ENCODE results near the gene KRTAP10-7. TPM values are rescaled to one million over a fixed set of nuclear protein-coding genes. Genes with fewer than 3 reads are reported as not detected.
"Not testable (repeated sequence)": the region's sequence is repeated elsewhere in the genome, so short reads cannot be mapped to it uniquely, and the experiment has no call there.

KRTAP10-7 gene
- total RNA-seq, 1 experiment from 2014 or later = not detected

DNA sequence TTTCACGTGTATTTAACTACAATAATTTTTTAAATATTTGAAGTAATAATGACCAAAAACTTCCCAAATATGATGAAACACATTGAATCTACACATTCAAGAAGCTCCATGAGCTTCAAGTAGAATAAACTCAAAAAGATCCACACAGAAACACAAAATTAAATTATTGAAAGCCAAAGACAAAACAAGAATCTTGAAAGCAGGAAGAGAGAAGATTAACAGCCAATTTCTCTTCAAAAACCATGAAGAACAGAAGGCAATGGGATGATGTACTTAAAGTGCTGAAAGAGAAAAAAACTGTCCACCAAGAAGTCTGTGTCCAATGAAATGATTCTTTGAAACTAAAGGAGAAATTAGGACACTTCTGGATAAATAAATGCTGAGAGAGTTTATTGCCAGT, 31.7 kb downstream of the KRTAP10-7 start:
- DNase-seq (ENCODE audit: low spot score) = no peak

DNA sequence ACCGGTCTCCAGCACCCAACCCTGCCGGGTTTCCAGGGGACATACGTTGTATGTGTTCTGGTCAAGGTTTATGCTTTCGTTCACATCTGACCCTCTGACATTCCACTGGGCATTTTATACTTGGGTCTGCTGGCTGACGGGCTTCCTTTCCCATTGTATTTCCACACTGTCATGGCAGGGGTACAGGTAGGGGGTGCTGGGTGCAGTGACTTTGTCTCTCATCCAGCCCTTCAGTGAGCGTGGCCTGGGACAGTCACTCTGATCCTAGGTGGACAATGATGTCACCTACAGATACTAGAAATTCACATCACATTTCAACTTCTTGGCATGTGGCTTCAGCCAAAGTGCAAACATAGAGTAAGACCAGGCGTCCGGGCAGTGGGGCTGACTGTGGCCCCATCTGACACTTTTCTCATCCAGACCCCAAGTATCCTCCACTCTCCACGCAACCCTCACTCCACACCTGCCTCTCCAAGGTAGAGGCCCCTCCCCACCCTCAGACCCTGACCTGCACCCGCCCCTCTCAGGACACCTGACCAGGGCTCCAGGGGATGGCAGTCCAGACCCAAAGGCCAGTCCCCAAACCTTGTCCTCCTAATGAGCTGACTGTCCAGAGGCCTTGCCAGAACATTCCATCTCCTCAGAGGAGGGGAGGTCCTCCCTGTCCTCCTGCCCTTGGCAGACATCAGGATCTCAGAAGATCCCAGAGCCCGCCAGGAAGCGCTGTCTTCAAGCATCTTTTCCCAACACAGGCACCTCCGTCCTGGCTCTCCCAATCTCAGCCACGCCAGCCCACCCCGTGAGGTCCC, 36.0 kb downstream of the KRTAP10-7 start:
- DNase-seq (ENCODE audit: low spot score) = no peak

- DNase-seq (ENCODE audit: low spot score) = no peak
These were observed 36.8 kb downstream of the KRTAP10-7 start, which contains the start of gene KRTAP10-10 for GRCh38 chr21:44637018-44637850. TSS of gene KRTAP10-10 (plus strand) at chr21:44637356. CDS start at chr21:44637418, 62 bp downstream.

DNA sequence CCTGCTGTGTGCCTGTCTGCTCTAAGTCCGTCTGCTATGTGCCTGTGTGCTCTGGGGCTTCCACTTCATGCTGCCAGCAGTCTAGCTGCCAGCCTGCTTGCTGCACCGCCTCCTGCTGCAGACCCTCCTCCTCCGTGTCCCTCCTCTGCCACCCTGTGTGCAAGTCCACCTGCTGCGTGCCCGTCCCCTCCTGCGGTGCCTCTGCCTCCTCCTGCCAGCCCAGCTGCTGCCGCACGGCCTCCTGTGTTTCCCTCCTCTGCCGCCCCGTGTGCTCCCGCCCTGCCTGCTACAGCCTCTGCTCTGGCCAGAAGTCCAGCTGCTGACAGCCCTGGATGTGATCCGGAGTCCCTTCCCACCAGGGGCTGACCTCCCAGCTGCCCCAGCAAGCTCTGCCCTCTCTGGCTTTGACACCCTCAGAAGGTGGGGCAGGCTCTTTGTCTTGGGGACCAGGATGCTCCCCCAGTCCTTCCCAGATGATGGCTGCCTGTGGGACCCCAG, 37.5 kb downstream of the KRTAP10-7 start:
- DNase-seq (ENCODE audit: low spot score) = not testable (repeated sequence)

- DNase-seq (ENCODE audit: low spot score) = not testable (repeated sequence)
These were observed 38.3 kb downstream of the KRTAP10-7 start for GRCh38 chr21:44638506-44639330.

GRCh38 chr21:44639331-44639655, 38.9 kb downstream of the KRTAP10-7 start:
- DNase-seq (ENCODE audit: low spot score) = no peak

DNA sequence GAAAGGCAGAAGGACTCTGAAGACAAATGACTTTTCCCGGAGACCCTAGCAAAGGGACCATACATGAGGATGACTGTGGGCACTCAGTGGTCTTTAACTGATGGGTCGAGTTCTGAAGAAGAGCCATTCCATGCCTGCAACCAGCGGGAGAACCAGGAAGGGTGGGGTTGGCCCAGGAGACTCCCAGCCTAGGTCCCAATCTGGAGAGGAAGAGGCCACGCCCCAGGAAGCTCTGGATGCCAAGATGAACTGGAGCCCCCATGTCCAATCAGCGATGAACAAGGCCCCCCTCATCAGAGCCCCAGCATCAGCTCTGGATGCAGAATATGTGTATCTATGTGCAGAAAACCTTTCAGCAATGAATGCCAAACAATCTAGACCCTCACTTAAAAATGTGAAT, 40.4 kb downstream of the KRTAP10-7 start:
- DNase-seq (ENCODE audit: low spot score) = no peak

- DNase-seq (ENCODE audit: low spot score) = no peak
These were observed 43.4 kb downstream of the KRTAP10-7 start for GRCh38 chr21:44643741-44644310.

GRCh38 chr21:44644878-44645277, 44.5 kb downstream of the KRTAP10-7 start:
- no peak for DNase-seq (ENCODE audit: low spot score)

DNA sequence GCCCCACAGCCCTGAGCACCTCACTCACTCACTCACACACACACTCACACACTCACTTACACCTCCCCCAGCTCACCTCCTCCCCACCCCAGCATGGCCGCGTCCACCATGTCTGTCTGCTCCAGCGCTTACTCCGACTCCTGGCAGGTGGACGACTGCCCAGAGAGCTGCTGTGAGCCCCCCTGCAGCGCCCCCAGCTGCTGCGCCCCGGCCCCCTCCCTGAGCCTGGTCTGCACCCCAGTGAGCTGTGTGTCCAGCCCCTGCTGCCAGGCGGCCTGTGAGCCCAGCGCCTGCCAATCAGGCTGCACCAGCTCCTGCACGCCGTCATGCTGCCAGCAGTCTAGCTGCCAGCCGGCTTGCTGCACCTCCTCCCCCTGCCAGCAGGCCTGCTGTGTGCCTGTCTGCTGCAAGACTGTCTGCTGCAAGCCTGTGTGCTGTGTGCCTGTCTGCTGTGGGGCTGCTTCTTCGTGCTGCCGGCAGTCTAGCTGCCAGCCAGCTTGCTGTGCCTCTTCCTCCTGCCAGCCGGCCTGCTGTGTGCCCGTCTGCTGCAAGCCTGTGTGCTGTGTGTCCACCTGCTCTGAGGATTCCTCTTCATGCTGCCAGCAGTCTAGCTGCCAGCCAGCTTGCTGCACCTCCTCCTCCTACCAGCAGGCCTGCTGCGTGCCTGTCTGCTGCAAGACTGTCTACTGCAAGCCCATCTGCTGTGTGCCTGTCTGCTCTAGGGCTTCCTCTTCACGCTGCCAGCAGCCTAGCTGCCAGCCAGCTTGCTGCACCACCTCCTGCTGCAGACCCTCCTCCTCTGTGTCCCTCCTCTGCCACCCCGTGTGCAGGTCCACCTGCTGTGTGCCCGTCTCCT, 46.2 kb downstream of the KRTAP10-7 start, which contains the start of gene KRTAP10-11:
TSS of gene KRTAP10-11 (plus strand) at position 49 of the 856 bp plus-strand sequence. CDS start at position 94, 45 bp downstream.
- DNase-seq (ENCODE audit: low spot score) = not testable (repeated sequence)

DNA sequence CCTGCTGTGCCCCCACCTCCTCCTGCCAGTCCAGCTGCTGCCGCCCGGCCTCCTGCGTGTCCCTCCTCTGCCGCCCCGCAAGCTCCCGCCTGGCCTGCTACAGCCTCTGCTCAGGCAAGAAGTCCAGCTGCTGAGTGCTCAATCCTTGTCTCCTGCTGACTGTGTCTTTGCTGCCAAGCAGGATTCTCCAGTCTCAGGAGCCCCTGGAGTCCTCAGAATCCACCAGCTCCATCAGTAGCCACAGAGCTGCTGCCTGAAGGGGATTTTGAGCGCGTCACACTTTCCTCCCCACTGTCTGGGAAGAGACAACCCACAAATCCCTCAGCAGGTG, 46.8 kb downstream of the KRTAP10-7 start:
- no peak for DNase-seq (ENCODE audit: low spot score)

- no peak for DNase-seq (ENCODE audit: low spot score)
These were observed 48.3 kb downstream of the KRTAP10-7 start for GRCh38 chr21:44648557-44649311.

DNA sequence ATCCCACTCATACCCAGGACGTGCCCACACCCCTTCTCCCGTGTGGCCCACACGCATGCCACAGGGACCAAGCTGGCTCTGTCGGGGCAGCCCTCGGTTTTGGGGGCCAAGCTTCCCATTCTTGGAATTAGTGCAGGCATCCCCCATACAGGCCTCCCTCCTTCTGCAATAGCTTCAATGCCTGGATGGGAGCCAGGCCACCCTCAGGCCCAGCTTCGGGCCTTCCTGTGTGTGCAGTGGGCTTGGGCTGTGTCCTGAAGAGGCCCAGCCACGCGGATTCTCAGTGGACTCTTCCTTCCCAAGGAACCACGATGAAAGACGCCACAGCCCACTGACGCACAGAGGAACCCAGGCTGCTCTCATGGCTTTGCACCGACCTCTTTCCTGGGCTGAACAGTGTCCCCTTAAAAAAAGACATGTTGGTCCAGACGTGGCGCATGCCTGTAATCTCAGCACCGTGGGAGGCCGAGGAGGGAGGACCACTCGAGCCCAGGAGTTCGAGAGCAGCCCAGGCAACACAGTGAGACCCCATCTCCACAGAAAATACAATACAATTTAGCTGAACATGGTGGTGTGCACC, 49.2 kb downstream of the KRTAP10-7 start:
- DNase-seq (ENCODE audit: low spot score) = no peak

GRCh38 chr21:44650265-44650972, 50.0 kb downstream of the KRTAP10-7 start:
- no peak for DNase-seq (ENCODE audit: low spot score)

DNA sequence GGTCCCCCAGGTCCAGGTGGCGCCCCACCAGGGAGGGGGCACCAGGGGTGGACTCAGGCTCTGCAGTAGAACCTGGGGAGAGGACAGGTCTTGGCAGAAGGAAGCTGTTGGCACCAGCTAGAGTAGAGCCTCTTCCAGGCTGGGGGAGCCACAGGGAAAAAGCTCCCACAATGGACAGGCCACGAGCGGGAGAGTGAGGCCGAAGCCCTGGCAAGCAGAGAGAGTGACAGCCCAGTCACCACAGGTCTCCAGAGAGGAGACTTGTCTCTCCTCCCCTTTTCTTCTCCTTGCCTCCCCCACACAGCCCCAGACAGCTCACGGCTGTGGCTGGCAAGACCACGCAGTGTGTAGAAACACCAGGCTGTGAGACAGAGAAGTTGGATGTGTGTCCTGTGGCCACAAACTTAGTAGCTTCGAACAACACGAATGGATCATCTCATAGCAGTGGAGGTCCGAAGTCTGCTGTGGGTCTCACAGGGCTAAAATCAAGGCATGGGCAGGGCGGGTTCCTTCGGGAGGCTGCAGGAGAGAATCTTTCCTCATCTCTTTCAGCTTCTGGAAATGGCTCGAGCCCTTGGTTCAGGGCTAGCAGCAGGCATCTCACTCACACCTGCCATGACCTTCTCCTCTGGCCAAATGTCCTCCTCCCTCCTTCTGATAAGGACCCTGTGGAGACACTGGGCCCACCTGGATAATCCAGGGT, 50.7 kb downstream of the KRTAP10-7 start:
- DNase-seq (ENCODE audit: low spot score) = no peak
